Measurements from ENCODE around the gene PDE11A.

PDE11A gene

GRCh38 chr2:177592945-177593344 is 479.6 kb downstream of the PDE11A start:
- no peak overlapping the region for H3K4me3 ChIP-seq (ENCODE audit: control insufficient read depth, low read depth, low read length)
- DNase-seq (ENCODE audit: low read depth), result no peak
- TF ChIP-seq CTCF (conservative IDR thresholded peaks at IDR 0.05; ENCODE audit: control insufficient read depth, insufficient read depth, low read depth, low read length), result no peak

- H3K4me3 ChIP-seq (ENCODE audit: control insufficient read depth, low read depth, low read length), result no peak overlapping the region
- no peak for DNase-seq (ENCODE audit: low read depth)
Measured at GRCh38 chr2:177592397-177592796, 480.2 kb downstream of the PDE11A start.

GRCh38 chr2:177589186-177589585 is 483.4 kb downstream of the PDE11A start:
- no peak for TF ChIP-seq CTCF (conservative IDR thresholded peaks at IDR 0.05; ENCODE audit: control insufficient read depth, insufficient read depth, low read depth, low read length)
- H3K4me3 ChIP-seq (ENCODE audit: control insufficient read depth, low read depth, low read length), result no peak overlapping the region
- no peak for DNase-seq (ENCODE audit: low read depth)

More at GRCh38 chr2:177592397-177592796, 480.2 kb downstream of the PDE11A start:
- no peak for TF ChIP-seq CTCF (conservative IDR thresholded peaks at IDR 0.05; ENCODE audit: control insufficient read depth, insufficient read depth, low read depth, low read length)

GRCh38 chr2:177588671-177589070 is 483.9 kb downstream of the PDE11A start:
- DNase-seq (ENCODE audit: low read depth), result peak; percentile 14
- H3K4me3 ChIP-seq (ENCODE audit: control insufficient read depth, low read depth, low read length), result no peak overlapping the region
- no peak for TF ChIP-seq CTCF (conservative IDR thresholded peaks at IDR 0.05; ENCODE audit: control insufficient read depth, insufficient read depth, low read depth, low read length)

- no peak for TF ChIP-seq CTCF (conservative IDR thresholded peaks at IDR 0.05; ENCODE audit: control insufficient read depth, insufficient read depth, low read depth, low read length)
- no peak for DNase-seq (ENCODE audit: low read depth)
- H3K4me3 ChIP-seq (ENCODE audit: control insufficient read depth, low read depth, low read length), result no peak overlapping the region
Measured at GRCh38 chr2:177587371-177587770, 485.2 kb downstream of the PDE11A start.

- DNase-seq (ENCODE audit: low read depth), result no peak
- no peak for TF ChIP-seq CTCF (conservative IDR thresholded peaks at IDR 0.05; ENCODE audit: control insufficient read depth, insufficient read depth, low read depth, low read length)
- no peak overlapping the region for H3K4me3 ChIP-seq (ENCODE audit: control insufficient read depth, low read depth, low read length)
Measured at GRCh38 chr2:177586154-177586553, 486.4 kb downstream of the PDE11A start.

- no peak for TF ChIP-seq CTCF (conservative IDR thresholded peaks at IDR 0.05; ENCODE audit: control insufficient read depth, insufficient read depth, low read depth, low read length)
- no peak overlapping the region for H3K4me3 ChIP-seq (ENCODE audit: control insufficient read depth, low read depth, low read length)
- no peak for DNase-seq (ENCODE audit: low read depth)
Measured at GRCh38 chr2:177585234-177585863, 487.2 kb downstream of the PDE11A start.

Data from fibroblast of mammary gland (primary cell).